ENCODE measurements around the gene PPP6R2.

GRCh38 chr22:50298266-50298637, 44.9 kb upstream of the PPP6R2 start:
- no peak for TF ChIP-seq GATA3 (IDR thresholded peaks at IDR 0.05; ENCODE audit: low read depth, low read length)
- no peak for TF ChIP-seq GATA2 (IDR thresholded peaks at IDR 0.05; ENCODE audit: low read depth, low read length)

Measured in SH-SY5Y (cell line).